NCI-H2029 treated with DMSO at 0.1 percent for 48 hours (cell line): Measurements from ENCODE around the gene OGFRL1.
"Not testable (repeated sequence)": the region's sequence is repeated elsewhere in the genome, so short reads cannot be mapped to it uniquely, and the experiment has no call there.

ENCODE experiments used
- DNase-seq: peaks from one replicate; lab custom pipeline; 2025; lab: John Stamatoyannopoulos, UW

OGFRL1 gene

GRCh38 chr6:71288228-71289038 is at the start of gene OGFRL1:
OGFRL1 (plus strand) TSS chr6:71288811; CDS start chr6:71288937, 126 bp downstream.
- peak; percentile 60 for DNase-seq

DNA sequence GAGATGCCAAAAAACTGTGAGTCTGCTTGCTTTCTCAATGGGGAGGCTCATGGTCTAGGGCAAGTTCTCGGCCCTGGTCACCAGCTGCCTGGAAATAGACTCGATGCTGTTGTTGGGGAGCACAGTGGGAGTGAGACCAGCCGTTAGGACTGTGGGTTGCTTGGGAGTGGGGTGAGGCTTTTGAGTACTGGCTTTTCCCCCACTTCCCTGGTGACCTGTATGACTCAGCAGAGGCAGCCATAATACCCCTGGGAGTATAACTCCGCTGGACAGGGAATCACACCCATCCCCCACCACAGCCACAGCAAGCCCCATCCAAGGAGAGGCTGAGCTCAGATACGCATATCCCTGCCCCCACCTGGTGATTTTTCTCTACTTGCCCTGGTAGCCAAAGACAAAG is 48.9 kb upstream of the OGFRL1 start:
- no peak for DNase-seq

- no peak for DNase-seq
Observed at GRCh38 chr6:71245265-71246049, 43.2 kb upstream of the OGFRL1 start.

DNA sequence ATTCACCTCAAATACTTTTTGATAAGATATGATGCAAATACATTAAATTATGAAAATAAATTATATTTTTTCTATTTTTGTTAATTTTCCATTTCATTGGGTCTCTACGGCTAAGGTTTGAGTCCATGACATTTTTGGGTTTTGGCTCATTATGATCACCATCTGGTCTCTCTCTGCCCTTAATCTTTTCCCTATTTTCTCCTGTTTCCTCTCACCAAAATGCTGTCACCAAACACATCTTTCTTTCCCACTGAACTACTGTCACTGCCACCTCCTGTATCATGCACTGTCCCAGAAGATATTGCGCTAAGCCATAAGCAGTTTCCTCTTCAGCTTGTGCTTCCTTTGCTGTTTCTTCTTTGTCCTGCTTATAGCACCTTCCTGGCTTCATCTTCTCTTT is 42.0 kb upstream of the OGFRL1 start:
- DNase-seq = no peak

GRCh38 chr6:71248306-71248765 is 40.3 kb upstream of the OGFRL1 start:
- no peak for DNase-seq

GRCh38 chr6:71248878-71249544 is 39.6 kb upstream of the OGFRL1 start:
- no peak for DNase-seq

- no peak for DNase-seq
Observed at GRCh38 chr6:71250099-71250602, 38.5 kb upstream of the OGFRL1 start.

DNA sequence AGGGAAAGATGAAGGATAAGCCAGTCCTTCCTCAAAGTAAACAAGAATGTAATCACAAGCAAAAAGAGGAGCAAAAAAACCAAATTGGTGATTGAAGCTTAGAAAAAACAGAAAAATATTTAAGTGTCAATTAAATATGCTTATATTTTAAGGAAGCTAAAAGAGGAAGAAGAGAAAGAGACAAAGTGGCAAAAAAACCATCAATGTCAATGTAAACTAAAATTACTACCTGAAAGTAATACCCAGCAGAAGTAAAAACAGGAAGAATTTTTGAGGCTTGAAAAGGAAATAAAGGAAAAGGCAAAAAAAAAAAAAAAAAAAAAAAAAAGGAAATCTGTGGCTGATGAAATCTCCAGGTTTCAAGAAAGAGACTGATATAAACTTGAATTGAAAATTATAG is 36.2 kb upstream of the OGFRL1 start:
- DNase-seq = no peak

DNA sequence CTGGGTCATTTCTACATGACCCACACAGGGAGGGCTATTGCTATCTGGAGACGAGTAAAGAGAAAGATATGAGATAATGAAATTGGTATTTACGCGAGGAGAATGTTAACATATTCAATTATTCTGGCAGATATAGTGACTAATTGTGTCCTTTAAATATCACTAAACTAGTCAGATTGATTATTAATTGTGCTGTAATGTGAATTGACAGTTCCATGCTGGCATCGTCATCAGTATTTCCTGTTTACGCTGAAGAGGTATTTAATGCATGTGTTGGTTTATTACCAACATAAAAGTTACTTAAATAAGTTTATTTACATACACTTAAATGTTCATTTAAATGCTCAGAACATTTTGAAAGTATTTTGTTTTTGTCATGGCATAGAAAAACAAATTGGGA is 35.7 kb upstream of the OGFRL1 start:
- DNase-seq = no peak

GRCh38 chr6:71254323-71254722 is 34.3 kb upstream of the OGFRL1 start:
- DNase-seq = no peak

- DNase-seq = no peak
Observed at GRCh38 chr6:71258078-71258866, 30.3 kb upstream of the OGFRL1 start.

GRCh38 chr6:71259888-71260604 is 28.6 kb upstream of the OGFRL1 start:
- DNase-seq = no peak

- no peak for DNase-seq
Observed at GRCh38 chr6:71262914-71263313, 25.7 kb upstream of the OGFRL1 start.

DNA sequence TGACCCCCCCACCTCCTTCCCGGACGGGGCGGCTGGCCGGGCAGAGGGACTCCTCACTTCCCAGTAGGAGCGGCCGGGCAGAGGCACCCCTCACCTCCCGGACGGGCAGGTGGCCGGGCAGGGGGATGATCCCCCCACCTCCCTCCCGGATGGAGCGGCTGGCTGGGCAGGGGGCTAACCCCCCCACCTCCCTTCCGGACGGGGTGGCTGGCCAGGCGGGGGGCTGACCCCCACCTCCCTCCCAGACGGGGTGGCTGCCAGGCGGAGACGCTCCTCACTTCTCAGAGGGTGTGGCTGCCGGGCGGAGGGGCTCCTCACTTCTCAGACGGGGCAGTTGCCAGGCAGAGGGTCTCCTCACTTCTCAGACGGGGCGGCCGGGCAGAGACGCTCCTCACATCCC is 22.2 kb upstream of the OGFRL1 start:
- not testable (repeated sequence) for DNase-seq

DNA sequence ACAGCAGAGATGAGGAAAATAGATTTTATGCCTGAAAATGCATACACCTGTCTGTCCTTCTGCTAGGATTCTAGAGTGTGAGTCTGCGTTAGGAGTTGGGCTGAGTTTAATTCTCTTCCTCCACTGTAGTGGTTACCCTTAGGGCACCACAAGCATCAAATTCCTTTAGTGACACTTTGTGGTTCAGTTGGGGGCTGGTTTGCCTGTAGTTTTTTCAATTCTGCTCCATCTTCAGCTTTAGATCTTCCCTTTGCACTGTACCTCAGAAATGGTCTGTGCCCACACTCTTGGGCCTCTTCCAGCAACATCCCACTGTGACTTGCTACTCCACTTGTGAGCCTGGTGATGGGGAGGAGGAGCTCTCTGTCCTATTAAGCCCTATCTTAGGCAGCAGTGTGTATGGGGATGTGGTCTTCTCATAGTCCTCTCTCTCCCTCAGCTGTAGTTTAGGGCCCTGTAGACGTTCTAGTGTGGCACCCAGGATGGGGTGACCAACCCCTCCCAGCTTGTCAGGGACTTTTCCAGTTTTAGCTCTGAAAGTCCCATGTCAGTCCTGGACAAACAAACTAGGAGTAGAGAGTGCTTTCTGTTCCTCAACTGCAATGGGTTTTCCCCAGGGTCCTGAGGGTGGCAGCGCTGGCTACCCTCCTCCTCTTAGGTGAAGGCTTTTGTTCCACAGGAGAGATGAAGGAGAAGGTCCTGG is 19.7 kb upstream of the OGFRL1 start:
- DNase-seq = no peak

GRCh38 chr6:71277926-71278600 is 10.5 kb upstream of the OGFRL1 start:
- no peak for DNase-seq

DNA sequence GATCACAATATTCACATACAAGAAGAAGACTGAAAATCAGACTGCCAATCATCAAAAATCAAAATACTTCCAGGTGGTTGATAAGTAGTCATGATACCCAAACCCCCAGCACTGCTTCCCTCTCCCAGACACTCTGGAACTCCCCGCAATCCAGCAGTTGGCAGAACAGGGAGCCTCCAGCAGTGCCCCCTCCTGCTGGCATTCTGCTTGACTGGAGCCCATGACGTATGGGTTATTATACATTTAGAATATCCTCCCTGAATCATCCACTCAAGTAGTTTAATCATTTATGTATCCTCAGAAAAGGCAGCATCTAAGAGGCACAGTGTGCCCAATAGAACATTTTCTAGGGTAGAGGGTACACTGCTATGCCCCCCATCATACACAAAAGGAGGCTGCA is 9.3 kb upstream of the OGFRL1 start:
- no peak for DNase-seq

DNA sequence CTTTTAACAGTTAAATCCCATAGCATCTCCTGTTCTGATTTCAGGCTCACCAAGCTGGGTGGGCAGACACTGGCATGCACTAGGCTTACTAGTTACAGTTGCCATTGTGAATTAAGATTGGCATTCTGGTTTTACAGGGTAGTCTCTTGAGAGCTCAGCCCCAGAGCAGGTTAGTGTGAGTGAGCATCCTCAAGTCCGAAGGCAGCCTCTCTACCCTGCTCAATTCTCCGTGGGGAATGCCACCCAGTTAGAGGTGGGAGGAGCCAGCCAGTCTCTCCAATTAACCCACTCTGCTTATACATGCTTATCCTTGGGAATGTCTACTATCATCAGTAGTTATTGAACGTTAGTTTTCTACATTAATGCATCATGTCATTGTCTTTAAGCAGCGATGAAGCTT is 8.9 kb upstream of the OGFRL1 start:
- no peak for DNase-seq

DNA sequence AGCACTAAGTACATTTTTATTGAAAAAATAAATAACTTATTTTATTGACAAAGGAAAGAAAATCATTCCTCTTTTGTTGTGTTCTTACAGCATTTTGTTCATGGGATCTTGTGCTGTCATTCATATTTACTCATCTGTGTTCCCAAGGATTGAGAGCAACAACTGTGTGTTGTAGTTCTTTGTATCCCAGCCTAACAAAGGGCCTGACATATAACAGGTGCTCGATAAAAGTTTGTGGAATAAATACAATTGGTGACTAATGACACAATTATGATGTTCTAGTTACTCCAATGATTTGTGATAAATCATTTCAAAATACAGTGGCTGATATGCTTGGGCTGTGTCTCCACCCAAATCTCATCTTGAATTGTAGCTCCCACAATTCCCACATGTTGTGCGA is 7.9 kb upstream of the OGFRL1 start:
- no peak for DNase-seq

DNA sequence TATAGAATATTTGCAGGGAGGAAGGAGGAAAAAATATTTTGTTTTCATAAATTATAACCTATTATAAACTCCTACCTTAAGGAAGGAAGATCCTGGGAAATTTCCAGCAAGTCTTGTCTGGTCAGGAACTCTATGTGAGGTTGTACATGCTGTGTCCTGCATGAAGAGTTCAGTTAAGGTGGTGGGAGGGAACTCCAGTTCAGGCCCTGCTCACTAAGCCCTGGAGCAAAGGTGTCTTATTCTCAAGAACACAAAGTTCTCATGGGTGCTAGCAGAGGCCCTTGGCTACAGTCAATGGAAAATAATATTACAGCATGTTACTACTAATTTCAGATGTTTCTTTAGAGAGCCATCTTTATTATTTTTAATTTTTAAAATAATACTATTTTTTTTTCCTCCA is 3.8 kb upstream of the OGFRL1 start:
- DNase-seq = no peak
